SK-N-MC (cell line): Measurements from ENCODE around the gene FBXL13.
"Not testable (repeated sequence)": the region's sequence is repeated elsewhere in the genome, so short reads cannot be mapped to it uniquely, and the experiment has no call there.

Source experiments
- DNase-seq: peaks from one replicate; pipeline ENCODE4 v3.0.0-alpha.2; 2011; ENCODE audit warnings: low read depth, low spot score
- H3K27ac ChIP-seq: fragments of 200-600 bp; sonication (generic); 2 replicates; pipeline ENCODE4 v1.5.1; 2016; ENCODE audit warnings: mixed run types
- H3K36me3 ChIP-seq: fragments of 200-600 bp; sonication (generic); 2 replicates; pipeline ENCODE4 v1.6.1; 2017; ENCODE audit warnings: antibody characterized with exemption, low read length, mixed read lengths; ENCODE audit not compliant: insufficient read depth
- H3K4me3 ChIP-seq: fragments of 200-600 bp; sonication (generic); 2 replicates; pipeline ENCODE4 v1.5.1; 2016
- H3K9ac ChIP-seq: fragments of 200-600 bp; sonication (generic); 2 replicates; pipeline ENCODE4 v1.8.0; 2017; ENCODE audit warnings: mixed run types, mixed read lengths; ENCODE audit not compliant: insufficient read length
- H3K9me3 ChIP-seq: fragments of 200-600 bp; sonication (generic); 2 replicates; pipeline ENCODE4 v1.6.1; 2017; ENCODE audit warnings: low read depth, mild to moderate bottlenecking, antibody characterized with exemption, low read length, moderate library complexity, mixed read lengths
- EZH2 ChIP-seq: fragments of 200-600 bp; sonication (generic); IDR thresholded peaks from one replicate; pipeline ENCODE4 v1.6.1; 2017; ENCODE audit warnings: antibody characterized with exemption
- FOXP2 ChIP-seq: optimal IDR thresholded peaks from 2 replicates; pipeline ENCODE3; 2011; ENCODE audit warnings: mild to moderate bottlenecking, moderate library complexity; ENCODE audit not compliant: insufficient read depth; ENCODE audit errors: extremely low read length, control extremely low read depth
- POLR2AphosphoS5 ChIP-seq: IDR thresholded peaks from 2 replicates; pipeline ENCODE4 v1.6.1; 2012; ENCODE audit warnings: mild to moderate bottlenecking, low read depth, low read length, borderline replicate concordance

FBXL13 gene

GRCh38 chr7:103075337-103075918 is 832 bp upstream of the FBXL13 start:
- no peak for TF ChIP-seq EZH2
- no peak overlapping the region; the same call in 1 of the 2 replicates for H3K27ac ChIP-seq
- H3K9ac ChIP-seq, result peak overlapping the region; percentile 91
- H3K36me3 ChIP-seq, result peaks cover 8% of the 10 kb centered on the region; the same call in 1 of the 2 replicates
- no peak for DNase-seq
- H3K4me3 ChIP-seq, result peak overlapping the region; percentile 88
- no peaks in the 10 kb centered on the region for H3K9me3 ChIP-seq

GRCh38 chr7:103073989-103074518 is 542 bp downstream of the FBXL13 start:
- Histone ChIP-seq H3K9ac (peak overlapping the region; percentile 91), H3K4me3 (peak overlapping the region; percentile 88), H3K36me3 (no peaks in the 10 kb centered on the region), H3K27ac (no peak overlapping the region), H3K9me3 (no peaks in the 10 kb centered on the region)
- TF ChIP-seq POLR2AphosphoS5 (no peak), EZH2 (no peak), FOXP2 (no peak)
- DNase-seq, result no peak

- H3K9me3 ChIP-seq, result no peaks in the 10 kb centered on the region
- H3K4me3 ChIP-seq, result no peak overlapping the region
- no peak overlapping the region for H3K9ac ChIP-seq
- H3K36me3 ChIP-seq, result no peaks in the 10 kb centered on the region
- H3K27ac ChIP-seq, result no peak overlapping the region
- no peak for DNase-seq
- TF ChIP-seq POLR2AphosphoS5, result no peak
- no peak for TF ChIP-seq FOXP2
- no peak for TF ChIP-seq EZH2
These were observed 3.6 kb downstream of the FBXL13 start for GRCh38 chr7:103071000-103071399.

GRCh38 chr7:103068414-103069403 is 5.9 kb downstream of the FBXL13 start:
- Histone ChIP-seq H3K36me3 (no peaks in the 10 kb centered on the region), H3K27ac (no peak overlapping the region), H3K4me3 (no peak overlapping the region), H3K9me3 (no peaks in the 10 kb centered on the region), H3K9ac (no peak overlapping the region)
- no peak for TF ChIP-seq FOXP2
- TF ChIP-seq POLR2AphosphoS5, result no peak
- no peak for TF ChIP-seq EZH2
- no peak for DNase-seq

- no peak for DNase-seq
These were observed 8.9 kb downstream of the FBXL13 start for GRCh38 chr7:103065667-103066066.

GRCh38 chr7:103063895-103064294 is 10.7 kb downstream of the FBXL13 start:
- H3K36me3 ChIP-seq, result no peaks in the 10 kb centered on the region
- TF ChIP-seq POLR2AphosphoS5 (no peak), EZH2 (no peak), FOXP2 (no peak)
- H3K4me3 ChIP-seq, result no peak overlapping the region
- no peak for DNase-seq
- no peak overlapping the region for H3K9ac ChIP-seq
- no peak overlapping the region for H3K27ac ChIP-seq
- no peaks in the 10 kb centered on the region for H3K9me3 ChIP-seq

More at GRCh38 chr7:103065667-103066066, 8.9 kb downstream of the FBXL13 start:
- H3K27ac ChIP-seq, result no peak overlapping the region
- H3K4me3 ChIP-seq, result no peak overlapping the region
- H3K36me3 ChIP-seq, result no peaks in the 10 kb centered on the region
- TF ChIP-seq POLR2AphosphoS5 (no peak), EZH2 (no peak), FOXP2 (no peak)
- H3K9me3 ChIP-seq, result no peaks in the 10 kb centered on the region
- no peak overlapping the region for H3K9ac ChIP-seq

GRCh38 chr7:103059471-103059870 is 15.1 kb downstream of the FBXL13 start:
- TF ChIP-seq POLR2AphosphoS5, result no peak
- TF ChIP-seq FOXP2, result no peak
- TF ChIP-seq EZH2, result no peak
- Histone ChIP-seq H3K9ac (no peak overlapping the region), H3K4me3 (0 out of 2 replicates have a peak overlapping the region, but pooled peaks have one; percentile 3), H3K27ac (no peak overlapping the region), H3K9me3 (no peaks in the 10 kb centered on the region), H3K36me3 (no peaks in the 10 kb centered on the region)
- no peak for DNase-seq

- no peaks in the 10 kb centered on the region for H3K36me3 ChIP-seq
- no peak overlapping the region for H3K9ac ChIP-seq
- TF ChIP-seq FOXP2, result no peak
- no peak for TF ChIP-seq EZH2
- no peak for TF ChIP-seq POLR2AphosphoS5
- no peaks in the 10 kb centered on the region for H3K9me3 ChIP-seq
- no peak for DNase-seq
- H3K27ac ChIP-seq, result no peak overlapping the region
- no peak overlapping the region for H3K4me3 ChIP-seq
These were observed 16.5 kb downstream of the FBXL13 start for GRCh38 chr7:103058122-103058521.

GRCh38 chr7:103056006-103056405 is 18.6 kb downstream of the FBXL13 start:
- not testable (repeated sequence) for DNase-seq

More at GRCh38 chr7:103056006-103056405, 18.6 kb downstream of the FBXL13 start:
- not testable (repeated sequence) for H3K9ac ChIP-seq, H3K4me3 ChIP-seq, H3K36me3 ChIP-seq, H3K27ac ChIP-seq, H3K9me3 ChIP-seq
